Stimulated activated CD4-positive, alpha-beta T cell treated with anti-CD3 and anti-CD28 coated beads, Interleukin-2, amount 100 ng/mL, for 24 hours (primary cell): ENCODE data around the gene MAML3.

Experiments used
- DNase-seq, 2 donors: peaks; one replicate each; pipeline ENCODE4 v3.0.0-alpha.2; 2020

The MAML3 gene

DNA sequence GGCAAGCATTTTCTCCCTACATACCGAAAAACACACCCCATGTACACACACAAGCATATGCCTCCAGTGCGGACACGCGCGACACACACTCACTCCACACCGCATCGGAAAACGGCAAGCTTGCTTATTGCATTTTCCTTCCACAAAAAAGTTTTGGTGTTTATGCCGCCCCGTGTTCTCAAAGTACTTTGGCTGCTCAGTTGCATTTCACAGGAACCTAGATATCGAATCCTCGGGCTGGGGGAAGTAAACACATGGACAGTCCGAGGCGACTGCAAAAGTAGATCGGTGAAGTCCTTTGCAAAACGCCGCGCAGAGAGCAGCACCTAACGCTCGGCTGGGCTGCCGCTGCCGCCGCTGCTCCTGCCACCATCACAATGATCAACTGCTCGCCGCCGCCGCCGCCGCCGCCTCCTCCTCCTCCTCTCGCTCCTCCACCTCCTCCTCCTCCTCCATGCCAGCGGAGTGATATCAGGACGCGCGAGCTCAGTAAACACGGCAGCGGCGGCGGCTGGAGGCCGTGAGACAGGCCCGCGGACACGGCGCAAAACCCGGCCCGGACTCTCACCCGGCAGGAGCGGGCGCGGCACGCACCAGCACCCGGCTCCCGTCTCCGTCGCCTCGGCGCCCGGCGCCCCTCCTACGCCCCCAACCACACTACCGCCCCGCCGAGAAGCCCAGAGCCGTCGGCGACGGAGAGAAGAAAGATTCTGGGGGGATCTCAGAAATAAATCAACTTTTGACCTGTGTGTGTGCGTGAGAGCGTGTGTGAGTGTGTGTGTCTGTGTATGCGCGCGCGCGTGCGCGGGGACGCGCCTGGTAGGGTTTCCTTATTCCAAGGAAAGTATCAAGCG, at the start of gene MAML3:
Gene MAML3, minus strand, starts transcription at position 467 of the 854 bp plus-strand sequence. CDS start 857 bp downstream, outside the sequence.
- DNase-seq = peak; percentile 79 to 83

DNA sequence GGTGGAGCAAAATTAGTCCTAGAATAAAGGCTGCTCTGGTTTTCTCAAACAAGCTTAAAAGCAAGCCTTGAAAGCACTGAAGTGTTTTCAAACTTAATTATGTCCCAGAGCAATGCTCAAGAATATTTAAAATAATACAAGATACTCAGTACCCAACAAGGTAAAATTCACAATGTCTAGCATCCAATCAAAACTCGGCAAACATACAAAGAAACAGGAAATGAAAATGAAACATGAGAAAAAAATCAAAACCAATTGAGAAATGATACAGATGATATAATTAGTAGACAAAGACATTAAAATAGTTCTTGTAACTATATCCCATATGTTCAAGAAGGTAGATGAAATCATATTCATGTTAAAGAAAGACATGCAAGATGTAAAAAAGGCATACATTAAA, 45.0 kb upstream of the MAML3 start:
- no peak for DNase-seq

- no peak for DNase-seq
Measured at GRCh38 chr4:140195806-140196205, 41.8 kb upstream of the MAML3 start.

DNA sequence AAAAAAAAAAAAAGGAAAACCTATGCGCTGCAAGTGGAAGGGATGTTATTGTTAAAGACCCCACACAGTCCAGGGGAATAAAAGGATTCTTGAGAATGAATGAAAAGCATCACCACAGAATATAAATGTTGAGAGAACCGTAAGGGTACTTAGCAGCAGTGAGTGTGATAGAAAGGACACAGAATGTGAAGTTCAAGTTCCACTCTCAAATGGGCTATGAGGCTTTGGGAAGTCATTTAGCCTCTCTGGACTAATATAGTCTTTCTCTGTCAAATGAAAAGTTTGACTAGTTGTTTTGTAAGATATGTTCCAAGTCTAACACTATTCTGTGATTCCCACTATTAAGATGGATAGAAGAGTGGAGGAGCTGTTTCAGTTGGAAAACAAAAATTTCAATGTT, 35.8 kb upstream of the MAML3 start:
- DNase-seq = no peak

DNA sequence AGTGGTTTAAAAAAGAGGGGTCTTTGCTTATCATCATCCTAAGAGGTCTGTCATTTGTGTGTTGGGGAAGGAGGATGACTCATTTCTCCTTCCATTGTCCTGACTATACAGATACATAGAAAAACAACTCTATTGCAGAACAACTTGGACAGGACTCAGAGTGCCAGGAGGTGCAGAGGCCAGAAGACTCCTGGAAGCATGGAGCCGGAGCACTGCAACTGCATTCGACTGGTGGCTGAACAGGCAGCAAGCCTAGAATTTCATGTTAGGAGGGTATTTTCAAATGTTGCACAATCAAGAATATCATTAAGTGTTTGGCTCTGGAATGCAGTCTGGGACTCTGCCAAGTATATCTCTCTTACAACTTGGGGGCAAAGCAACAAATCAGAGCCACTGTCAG, 35.0 kb upstream of the MAML3 start:
- no peak for DNase-seq

DNA sequence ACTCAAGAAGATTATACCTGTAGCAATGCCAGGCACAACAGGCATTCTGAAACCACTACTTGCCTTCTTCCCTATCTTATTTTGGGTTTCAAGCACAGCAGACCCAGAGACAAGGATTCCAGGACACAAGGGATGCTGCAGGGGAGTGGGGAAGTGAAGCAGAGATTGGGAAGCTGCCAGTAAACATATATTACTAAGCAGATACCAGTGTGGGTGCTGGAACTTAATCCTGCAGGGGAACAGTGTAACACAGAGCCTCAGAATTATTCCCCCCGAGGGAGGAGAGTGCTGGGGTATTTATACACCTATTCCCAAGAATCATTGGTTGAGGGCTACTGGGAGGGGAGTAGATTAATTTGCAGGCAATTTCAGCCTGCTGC, 33.3 kb upstream of the MAML3 start:
- DNase-seq = no peak

DNA sequence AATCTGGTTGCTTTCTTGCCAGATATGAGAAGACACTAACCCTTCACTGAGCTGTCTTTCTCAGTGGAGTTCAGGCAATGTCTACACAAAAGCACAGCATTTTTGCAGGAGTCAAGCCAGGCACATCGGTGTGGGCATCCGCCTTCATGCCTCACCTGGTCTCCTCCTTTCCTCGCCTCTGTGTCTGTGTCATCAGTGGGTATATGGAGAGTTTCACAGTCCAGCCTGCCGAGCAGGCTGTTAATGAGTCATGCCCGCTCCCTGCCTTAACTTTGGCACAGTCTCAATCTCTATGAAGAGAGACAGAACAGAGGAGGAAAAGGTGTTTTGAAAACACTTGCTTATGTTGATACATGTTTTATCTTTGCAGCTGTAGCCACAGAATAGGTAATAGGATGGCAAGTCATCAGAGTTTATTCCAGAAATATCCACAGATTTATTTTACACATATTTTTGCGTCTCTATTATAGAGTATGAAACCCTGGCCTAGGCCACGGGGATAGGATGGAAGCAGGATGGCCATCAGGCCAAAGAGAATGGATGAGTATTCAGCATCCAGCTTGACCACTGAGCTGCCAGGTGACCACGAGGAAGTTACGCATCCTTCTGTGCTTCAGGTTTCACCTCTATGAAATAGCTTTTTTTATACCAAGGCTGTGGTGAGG, 32.8 kb upstream of the MAML3 start:
- no peak for DNase-seq

- no peak for DNase-seq
Measured at GRCh38 chr4:140186082-140186438, 32.1 kb upstream of the MAML3 start.

- DNase-seq = no peak
Measured at GRCh38 chr4:140185412-140186081, 31.6 kb upstream of the MAML3 start.

- no peak for DNase-seq
Measured at GRCh38 chr4:140183270-140183669, 29.3 kb upstream of the MAML3 start.

GRCh38 chr4:140180577-140180976, 26.6 kb upstream of the MAML3 start:
- DNase-seq = no peak

DNA sequence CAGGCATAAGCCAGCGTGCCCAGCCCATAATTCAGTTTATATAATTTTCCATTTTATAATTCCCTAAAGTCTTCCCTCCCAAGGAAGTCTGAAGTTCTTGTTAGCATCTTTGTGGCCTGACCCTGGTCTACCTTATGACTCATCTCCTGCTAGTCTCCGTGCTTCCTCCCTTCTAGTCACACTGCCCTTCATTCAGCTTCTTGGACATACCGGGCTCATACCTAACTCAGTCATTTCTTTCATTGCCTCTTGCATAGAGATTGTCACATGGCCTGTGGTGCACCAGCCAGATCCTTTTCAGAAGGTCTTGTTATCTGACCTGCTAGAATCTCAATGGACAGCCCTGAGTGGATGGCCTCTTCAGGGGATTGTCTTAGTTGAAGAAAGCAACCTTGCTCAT, 22.8 kb upstream of the MAML3 start:
- no peak for DNase-seq

GRCh38 chr4:140174543-140174942, 20.6 kb upstream of the MAML3 start:
- no peak for DNase-seq

GRCh38 chr4:140172960-140173359, 19.0 kb upstream of the MAML3 start:
- DNase-seq = no peak

DNA sequence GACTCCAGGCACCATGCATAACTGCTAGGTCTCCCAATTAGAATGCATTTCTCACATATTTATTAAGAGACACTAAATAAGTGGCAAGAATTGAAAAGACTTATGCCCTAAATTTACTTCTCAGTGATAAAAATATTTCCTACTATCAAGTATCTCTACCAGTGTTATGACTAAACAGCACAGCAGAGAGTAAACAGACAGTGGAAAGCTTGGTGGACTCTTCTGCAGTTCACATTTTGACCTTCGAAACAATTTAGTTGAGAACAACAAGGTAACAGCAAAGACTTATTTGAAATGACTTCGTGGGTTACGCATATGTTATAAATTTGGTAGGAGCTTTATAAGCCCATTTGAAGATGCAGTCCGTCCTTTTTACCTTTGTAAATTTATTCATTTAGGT, 16.3 kb upstream of the MAML3 start:
- DNase-seq = no peak

DNA sequence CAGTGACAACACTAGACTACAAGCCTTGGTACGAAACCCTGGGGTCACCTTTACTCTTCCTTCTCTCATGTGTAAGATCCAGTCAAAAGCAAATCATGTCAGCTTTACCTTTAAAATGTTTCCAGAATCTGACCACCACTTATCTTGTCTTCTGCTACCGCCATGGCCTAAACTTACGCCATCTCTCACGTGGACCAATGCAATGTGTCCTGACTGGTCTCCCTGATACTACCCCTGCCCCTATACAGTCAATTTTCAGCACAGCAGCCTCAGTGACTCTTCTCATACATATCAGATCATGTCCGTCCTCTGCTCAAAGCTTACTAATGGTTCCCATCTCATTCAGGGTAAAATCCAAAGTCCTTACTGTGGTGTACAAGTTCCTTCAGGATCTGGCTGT, 15.0 kb upstream of the MAML3 start:
- DNase-seq = no peak

DNA sequence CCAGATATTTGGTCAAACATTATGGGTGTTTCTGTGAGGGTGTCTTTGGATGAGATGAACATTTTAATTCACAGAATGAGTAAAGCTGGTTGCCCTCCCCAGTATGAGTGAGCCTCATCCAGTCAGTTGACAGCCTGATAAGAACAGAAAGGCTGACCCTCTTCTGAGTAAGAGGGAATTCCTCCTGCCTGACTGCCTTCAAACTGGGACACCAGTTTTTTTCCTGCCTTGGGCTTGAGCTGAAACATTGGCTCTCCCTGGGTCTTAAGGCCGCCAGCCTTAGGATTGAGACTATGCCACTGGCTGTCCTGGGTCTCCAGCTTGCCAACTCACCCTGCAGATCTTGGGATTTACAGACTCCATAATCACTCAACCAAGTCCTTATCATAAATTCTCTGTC, 14.5 kb upstream of the MAML3 start:
- DNase-seq = no peak

DNA sequence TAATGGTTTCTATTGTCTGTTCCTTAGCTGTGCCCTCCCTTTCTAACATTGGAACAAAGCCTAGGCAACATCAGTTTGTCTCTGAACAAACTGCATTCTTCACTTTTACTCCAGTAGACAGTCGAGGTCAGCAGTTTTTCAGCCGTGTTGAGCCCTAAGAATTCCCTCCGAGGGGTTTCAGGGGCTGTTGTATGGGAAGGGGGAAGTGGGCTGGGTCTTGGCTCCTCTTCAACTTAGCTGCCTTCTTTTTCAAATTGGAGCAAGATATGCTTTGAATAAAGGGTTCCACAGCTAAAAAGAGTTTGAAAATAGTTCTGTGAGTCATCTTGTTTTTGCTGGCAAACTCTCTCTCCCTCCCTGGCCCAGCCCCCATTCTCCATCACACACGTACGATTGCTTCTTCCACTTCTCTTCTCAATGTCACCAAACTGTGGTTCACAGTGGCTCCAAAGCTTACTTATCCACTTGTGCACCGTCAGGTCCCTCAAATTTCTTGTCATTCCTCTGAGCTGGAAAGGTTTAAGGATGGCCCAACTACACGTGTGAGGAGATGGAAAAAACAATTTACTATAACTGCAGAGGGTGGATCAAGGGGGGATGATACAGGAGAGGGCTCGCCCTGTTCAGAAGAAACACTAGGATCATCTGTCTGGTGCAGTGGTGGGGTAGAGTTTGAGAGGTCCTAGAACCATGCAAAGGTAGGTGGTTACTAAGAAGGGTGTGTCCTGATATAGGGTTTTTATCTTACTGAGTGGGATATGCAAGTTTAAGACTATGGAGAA, 9.2 kb upstream of the MAML3 start:
- no peak for DNase-seq

GRCh38 chr4:140162596-140162995, 8.6 kb upstream of the MAML3 start:
- no peak for DNase-seq

- no peak for DNase-seq
Measured at GRCh38 chr4:140158365-140159030, 4.5 kb upstream of the MAML3 start.

GRCh38 chr4:140157341-140157740, 3.4 kb upstream of the MAML3 start:
- DNase-seq = no peak

GRCh38 chr4:140156529-140157171, 2.7 kb upstream of the MAML3 start:
- DNase-seq = peak; percentile 22 to 46
